Endothelial cell of umbilical vein (primary cell): ENCODE results near the gene FIZ1. TPM values are rescaled to one million over a fixed set of nuclear protein-coding genes. Genes with fewer than 3 reads are reported as not detected.

Source experiments
- BruUV-seq: library from RNA; stranded (reverse); fragments of 400-500 nt; replicated peaks from 2 replicates; lab custom pipeline; 2021; lab: Mats Ljungman, UMichigan
- CTCF ChIA-PET: fragments of 300-600, 350-600 bp; sonication (Branson Sonifier 250); formaldehyde crosslinking; loops from one replicate; lab custom pipeline; 2021; ENCODE audit warnings: antibody characterized with exemption, inconsistent platforms; lab: Charles Lee
- POLR2A ChIA-PET: fragments of 300-600, 350-600 bp; sonication (Branson Sonifier 250); formaldehyde crosslinking; loops from one replicate; lab custom pipeline; 2021; ENCODE audit warnings: antibody characterized with exemption, inconsistent platforms; lab: Charles Lee
- DNase-seq: peaks from one replicate; pipeline ENCODE4 v3.0.0-alpha.2; 2011; ENCODE audit warnings: low read depth, low spot score
- FAIRE-seq: peaks from 2 replicates; lab custom pipeline; 2011; peaks lifted over from hg19 to GRCh38; lab: Jason Lieb, UNC
- H2AFZ ChIP-seq: 2 replicates; pipeline ENCODE4 v1.6.0; 2012; ENCODE audit warnings: low read depth, low read length, control low read depth, inconsistent platforms
- H3K27ac ChIP-seq: 2 replicates; pipeline ENCODE4 v1.5.1; 2011; ENCODE audit warnings: low read depth, mild to moderate bottlenecking, control low read depth, low read length, moderate library complexity; ENCODE audit not compliant: insufficient read depth
- H3K27me3 ChIP-seq, 2 experiments: 2 replicates each; pipeline versions ENCODE4 v1.6.0 to v1.6.1; 2011; ENCODE audit warnings: low read length in 2 of 2, mixed read lengths in 1 of 2; ENCODE audit not compliant: control insufficient read depth in 2 of 2, insufficient read depth in 2 of 2
- H3K36me3 ChIP-seq, 2 experiments: 2 replicates in 1 of 2; 3 replicates in 1 of 2; pipeline ENCODE4 v1.5.1; 2011; ENCODE audit warnings: low read length in 2 of 2, mild to moderate bottlenecking in 1 of 2, moderate library complexity in 1 of 2; ENCODE audit not compliant: control insufficient read depth in 2 of 2, insufficient read depth in 2 of 2; ENCODE audit errors: extremely low read depth in 1 of 2
- H3K4me1 ChIP-seq: 3 replicates; pipeline ENCODE4 v1.5.1; 2011; ENCODE audit warnings: mild to moderate bottlenecking, low read length; ENCODE audit not compliant: control insufficient read depth, insufficient read depth; ENCODE audit errors: extremely low read depth
- H3K4me2 ChIP-seq: 2 replicates; pipeline ENCODE4 v1.6.1; 2011; ENCODE audit warnings: low read length, control low read depth, mixed read lengths; ENCODE audit not compliant: insufficient read depth
- H3K4me3 ChIP-seq, 3 experiments: fragments of 200-600 bp in 1 of 3; sonication (generic), shearing (Covaris generic) in 1 of 3; replicated peaks in 1 of 3; 2 replicates each; pipeline ENCODE4 v1.5.1; 2011 to 2016; ENCODE audit warnings: control low read depth in 3 of 3, low read length in 3 of 3, mild to moderate bottlenecking in 2 of 3, inconsistent platforms in 1 of 3, low read depth in 1 of 3, moderate library complexity in 1 of 3; ENCODE audit not compliant: insufficient read depth in 1 of 3
- H3K79me2 ChIP-seq: 2 replicates; pipeline ENCODE4 v1.6.0; 2012; ENCODE audit warnings: low read length, inconsistent platforms; ENCODE audit not compliant: control insufficient read depth, insufficient read depth
- H3K9ac ChIP-seq: replicated peaks from 2 replicates; pipeline ENCODE3; 2011; ENCODE audit warnings: low read length, control low read depth; ENCODE audit not compliant: insufficient read depth; ENCODE audit errors: extremely low read depth
- H3K9me1 ChIP-seq: replicated peaks from 3 replicates; pipeline ENCODE4 v1.6.0; 2011; ENCODE audit warnings: mild to moderate bottlenecking, low read length; ENCODE audit not compliant: control insufficient read depth, insufficient read depth; ENCODE audit errors: extremely low read depth
- H3K9me3 ChIP-seq: replicated peaks from 2 replicates; pipeline ENCODE4 v1.5.1; 2012; ENCODE audit warnings: low read length, inconsistent platforms; ENCODE audit not compliant: control insufficient read depth, insufficient read depth
- H4K20me1 ChIP-seq: replicated peaks from 2 replicates; pipeline ENCODE3; 2011; ENCODE audit warnings: mild to moderate bottlenecking, low read length; ENCODE audit not compliant: control insufficient read depth, insufficient read depth; ENCODE audit errors: extremely low read depth
- CTCF ChIP-seq, 2 donors: IDR thresholded peaks; 1 replicate in 1 of 2; 2 replicates in 1 of 2; pipeline ENCODE4 v1.5.1; 2011; ENCODE audit warnings: low read length in 2 of 2, mild to moderate bottlenecking in 2 of 2, moderate library complexity in 2 of 2, control low read depth in 1 of 2, inconsistent platforms in 1 of 2, low read depth in 1 of 2; ENCODE audit not compliant: insufficient read depth in 1 of 2; ENCODE audit errors: extremely low read depth in 1 of 2
- EZH2 ChIP-seq: IDR thresholded peaks from 2 replicates; pipeline ENCODE4 v1.6.1; 2012; ENCODE audit warnings: borderline replicate concordance, low read depth, mild to moderate bottlenecking, moderate library complexity, low read length, inconsistent platforms; ENCODE audit not compliant: severe bottlenecking
- FOS ChIP-seq: IDR thresholded peaks from 2 replicates; pipeline ENCODE4 v1.6.1; 2011; ENCODE audit warnings: mild to moderate bottlenecking, low read length, moderate library complexity, borderline replicate concordance; ENCODE audit not compliant: insufficient read depth
- GATA2 ChIP-seq: IDR thresholded peaks from 2 replicates; pipeline ENCODE4 v1.7.0; 2011; ENCODE audit warnings: low read depth, mild to moderate bottlenecking, moderate library complexity, mixed read lengths, low read length; ENCODE audit not compliant: insufficient read length, insufficient read depth
- JUN ChIP-seq: IDR thresholded peaks from 2 replicates; pipeline ENCODE4 v1.6.1; 2011; ENCODE audit warnings: borderline replicate concordance, low read depth; ENCODE audit not compliant: insufficient read length, insufficient read depth
- MAX ChIP-seq: IDR thresholded peaks from 2 replicates; pipeline ENCODE4 v1.6.1; 2011; ENCODE audit not compliant: insufficient read depth, insufficient read length
- MYC ChIP-seq: IDR thresholded peaks from one replicate; pipeline ENCODE4 v1.6.1; 2011; ENCODE audit warnings: mild to moderate bottlenecking, low read depth, low read length
- POLR2A ChIP-seq: IDR thresholded peaks from 2 replicates; pipeline ENCODE4 v1.6.1; 2012; ENCODE audit warnings: low read depth, mild to moderate bottlenecking, control low read depth, low read length
- POLR2AphosphoS5 ChIP-seq: IDR thresholded peaks from 2 replicates; pipeline ENCODE4 v1.6.1; 2012; ENCODE audit warnings: low read depth, mild to moderate bottlenecking, control low read depth, low read length, moderate library complexity; ENCODE audit not compliant: insufficient read depth
- dilution Hi-C: fragments of 300-500 bp; cut with MboI; formaldehyde crosslinking; loops from one replicate; pipeline ENCODE4 v1.15.0; 2019; ENCODE audit warnings: low sequenced_read_pairs; ENCODE audit not compliant: extremely low pct_ligation_motif_present
- intact Hi-C: fragments of 100-400 bp; cut with micrococcal nuclease; formaldehyde crosslinking; loops from one replicate; pipeline ENCODE4 v1.10.0; 2022
- polyA plus RNA-seq, 4 experiments: library from polyadenylated mRNA; depleted of rRNA in 3 of 4; stranded (reverse) in 3 of 4; unstranded in 1 of 4; fragments of >200 nt; gene quantifications; 2 replicates each; pipeline versions ENCODE4 v1.2.1 to v1.2.3, GENCODE V29; 2011 to 2012; ENCODE audit warnings: missing spikeins in 1 of 4
- total RNA-seq: library from RNA; stranded (reverse); gene quantifications from 2 replicates; pipeline ENCODE4 v1.2.3, GENCODE V29; 2021

The FIZ1 gene
- total and polyA plus RNA-seq, 2 donors (not counting 3 experiments of a cell fraction or from before 2014, with no cell fraction given) = 6.6 to 15.6 TPM

DNA sequence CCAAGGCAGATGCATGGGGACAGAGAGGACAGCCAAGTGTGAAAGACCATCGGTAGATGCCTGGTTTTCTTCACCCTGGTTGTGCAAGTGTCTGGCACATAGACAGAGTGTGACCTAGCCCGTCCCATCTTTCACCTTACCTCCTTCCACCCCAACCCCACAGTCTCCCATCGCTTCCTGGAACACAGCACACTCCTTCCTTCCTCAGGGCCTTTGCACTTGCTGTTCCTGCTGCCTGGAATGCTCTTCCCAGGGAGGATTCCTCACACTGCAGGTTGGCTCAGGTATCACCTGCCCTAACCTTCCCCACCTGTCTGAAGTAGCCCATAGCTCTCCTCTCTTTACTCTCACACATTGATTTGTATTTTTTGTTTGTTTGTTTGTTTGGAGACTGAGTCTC lies 3.0 kb downstream of the FIZ1 start:
- Histone ChIP-seq H4K20me1 (no peaks in the 10 kb centered on the region), H3K9me3 (no peaks in the 10 kb centered on the region), H3K79me2 (peaks cover 2% of the 10 kb centered on the region), H3K4me2 (no peak overlapping the region), H3K4me3 (no peak overlapping the region), H3K36me3 (peaks cover 3 to 21% of the 10 kb centered on the region in 2 experiments), H2AFZ (no peak overlapping the region), H3K4me1 (peaks cover 7% of the 10 kb centered on the region), H3K9me1 (no peaks in the 10 kb centered on the region), H3K27me3 (no peaks in the 10 kb centered on the region), H3K27ac (no peak overlapping the region), H3K9ac (no peak overlapping the region)
- dilution Hi-C loops = no loop called here
- POLR2A ChIA-PET = no interaction called here
- CTCF ChIA-PET = no interaction called here
- FAIRE-seq (no peak), DNase-seq (no peak)
- BruUV-seq = no TSS peak
- intact Hi-C loops = no loop called here
- TF ChIP-seq MAX (no peak), FOS (no peak), CTCF (IDR thresholded peaks at IDR 0.05; ENCODE audit: extremely low read depth in 1 of 2, insufficient read depth in 1 of 2, low read depth in 1 of 2, low read length in 2 of 2) (no peak), EZH2 (no peak), GATA2 (no peak), MYC (no peak), POLR2AphosphoS5 (no peak), JUN (no peak), POLR2A (no peak)
